PC-9 (cell line): ENCODE measurements around the gene FAM184A.

Source experiments
- EZH2 ChIP-seq: fragments of 200-600 bp; sonication (generic); IDR thresholded peaks from 2 replicates; pipeline ENCODE4 v1.8.0; 2017; ENCODE audit warnings: antibody characterized with exemption, low read depth
- TF ChIP-seq, protein P1 (sequence below): fragments of 200-600 bp; sonication (generic); conservative IDR thresholded peaks from 2 replicates; pipeline ENCODE4 v1.6.1; 2017; ENCODE audit warnings: mixed run types, antibody characterized with exemption, mild to moderate bottlenecking, moderate library complexity

- TF ChIP-seq, protein P1, sequence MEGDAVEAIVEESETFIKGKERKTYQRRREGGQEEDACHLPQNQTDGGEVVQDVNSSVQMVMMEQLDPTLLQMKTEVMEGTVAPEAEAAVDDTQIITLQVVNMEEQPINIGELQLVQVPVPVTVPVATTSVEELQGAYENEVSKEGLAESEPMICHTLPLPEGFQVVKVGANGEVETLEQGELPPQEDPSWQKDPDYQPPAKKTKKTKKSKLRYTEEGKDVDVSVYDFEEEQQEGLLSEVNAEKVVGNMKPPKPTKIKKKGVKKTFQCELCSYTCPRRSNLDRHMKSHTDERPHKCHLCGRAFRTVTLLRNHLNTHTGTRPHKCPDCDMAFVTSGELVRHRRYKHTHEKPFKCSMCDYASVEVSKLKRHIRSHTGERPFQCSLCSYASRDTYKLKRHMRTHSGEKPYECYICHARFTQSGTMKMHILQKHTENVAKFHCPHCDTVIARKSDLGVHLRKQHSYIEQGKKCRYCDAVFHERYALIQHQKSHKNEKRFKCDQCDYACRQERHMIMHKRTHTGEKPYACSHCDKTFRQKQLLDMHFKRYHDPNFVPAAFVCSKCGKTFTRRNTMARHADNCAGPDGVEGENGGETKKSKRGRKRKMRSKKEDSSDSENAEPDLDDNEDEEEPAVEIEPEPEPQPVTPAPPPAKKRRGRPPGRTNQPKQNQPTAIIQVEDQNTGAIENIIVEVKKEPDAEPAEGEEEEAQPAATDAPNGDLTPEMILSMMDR = no peak
- TF ChIP-seq EZH2 = no peak
These were observed 11.9 kb downstream of the FAM184A start for GRCh38 chr6:119066517-119066916.
